Measurements from ENCODE around the gene TCF15. TPM values are rescaled to one million over a fixed set of nuclear protein-coding genes. Genes with fewer than 3 reads are reported as not detected.
A peak's percentile ranks its signal among the peaks of the same experiment; 100 is the strongest.

The TCF15 gene
- polyA plus RNA-seq, 3 donors, result not detected

DNA sequence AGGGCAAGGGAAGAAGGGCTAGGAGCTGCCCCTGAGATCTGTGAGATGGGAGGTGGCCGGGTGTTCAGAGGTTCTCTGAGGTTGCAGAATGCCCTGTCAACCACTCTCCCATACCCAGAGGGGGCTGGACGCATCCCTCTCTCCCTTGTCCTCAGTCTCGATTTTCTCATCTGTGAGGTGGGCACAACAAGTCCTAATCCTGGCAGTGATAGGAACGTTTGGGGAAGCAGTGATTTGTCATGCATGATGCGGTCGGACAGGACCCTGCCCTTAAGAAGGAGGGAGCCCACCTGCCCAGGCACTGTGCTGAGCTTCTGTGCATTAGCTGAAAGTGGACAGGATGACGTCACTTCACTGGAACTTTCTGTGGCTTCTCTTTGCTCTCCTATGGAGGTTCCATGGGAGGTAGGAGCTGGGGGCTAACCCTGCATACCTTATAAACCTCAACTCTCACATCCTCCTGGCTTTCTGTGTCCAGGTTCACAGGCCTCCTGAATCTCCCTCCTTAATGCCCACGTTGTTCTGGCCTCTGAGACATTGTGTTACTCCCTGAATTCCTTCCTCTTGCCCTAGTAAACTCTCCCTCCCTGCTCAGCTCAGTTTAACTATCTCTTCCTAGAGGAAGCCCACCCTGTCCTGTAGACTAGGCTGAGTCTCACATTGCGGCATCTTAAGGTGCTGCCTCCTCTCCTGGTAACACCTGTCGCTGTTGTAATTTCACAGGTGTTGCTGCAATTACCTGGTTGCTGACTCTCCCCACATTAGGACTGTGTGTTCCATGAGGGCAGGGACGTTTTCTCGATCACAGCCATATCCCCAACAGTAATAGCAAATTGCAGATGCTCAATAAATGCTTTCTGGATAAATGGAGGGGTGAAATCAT lies 36.5 kb downstream of the TCF15 start:
- Histone ChIP-seq H3K4me2 (replicated peaks; ENCODE audit: extremely low read depth, low read length, poor library complexity, severe bottlenecking) (no peak overlapping the region), H3K27ac (ENCODE audit: low read depth in 1 of 2, low read length in 2 of 2) (no peak overlapping the region), H3K9me3 (replicated peaks in 1 of 2; ENCODE audit: control insufficient read depth in 1 of 2, insufficient read depth in 1 of 2, low read length in 2 of 2) (no peaks in the 10 kb centered on the region), H2AFZ (ENCODE audit: insufficient read depth, low read depth, low read length, poor library complexity, severe bottlenecking) (no peak overlapping the region), H3K27me3 (ENCODE audit: control insufficient read depth in 2 of 2, insufficient read depth in 2 of 2, low read length in 2 of 2) (peaks cover 0 to 31% of the 10 kb centered on the region in 2 donors), H3K4me1 (ENCODE audit: control insufficient read depth in 1 of 2, insufficient read depth in 2 of 2, low read length in 2 of 2) (no peaks in the 10 kb centered on the region), H3K36me3 (replicated peaks in 1 of 2; ENCODE audit: control insufficient read depth in 1 of 2, insufficient read depth in 2 of 2, low read length in 2 of 2) (no peaks in the 10 kb centered on the region), H3K79me2 (ENCODE audit: insufficient read depth, low read length) (no peaks in the 10 kb centered on the region), H3K9ac (ENCODE audit: insufficient read depth, low read length, poor library complexity, severe bottlenecking) (no peak overlapping the region), H4K20me1 (ENCODE audit: insufficient read depth, low read length) (no peaks in the 10 kb centered on the region), H3K4me3 (replicated peaks in 1 of 3; ENCODE audit: low read depth in 2 of 3, low read length in 3 of 3) (no peak overlapping the region)
- TF ChIP-seq CTCF (IDR thresholded peaks at IDR 0.05), result no peak
- H3K4me1 Mint-ChIP-seq, result peaks cover 6% of the 10 kb centered on the region
- intact Hi-C loops (cut with micrococcal nuclease), result no loop called here
- peaks cover 28 to 45% (median 32%) of the 10 kb centered on the region in 3 donors for H3K27me3 Mint-ChIP-seq (ENCODE audit: low read depth in 3 of 3)
- no peak for DNase-seq
- 85% methylated on average over 3 of the region's 12 CpGs for WGBS (ENCODE audit: insufficient coverage)
- peak overlapping the region in 1 of 7 donors; percentile 7 for H3K27ac Mint-ChIP-seq
- peaks cover 0 to 1% (median 0%) of the 10 kb centered on the region in 7 donors for H3K9me3 Mint-ChIP-seq
- H3K36me3 Mint-ChIP-seq, result no peaks in the 10 kb centered on the region
- peak overlapping the region in 1 of 2 donors; percentile 31 for H3K4me3 Mint-ChIP-seq

- H3K9me3 ChIP-seq (replicated peaks in 1 of 2; ENCODE audit: control insufficient read depth in 1 of 2, insufficient read depth in 1 of 2, low read length in 2 of 2), result no peaks in the 10 kb centered on the region
- no peak overlapping the region for H3K9ac ChIP-seq (ENCODE audit: insufficient read depth, low read length, poor library complexity, severe bottlenecking)
- H3K4me3 Mint-ChIP-seq, result no peak overlapping the region
- intact Hi-C loops (cut with micrococcal nuclease), result no loop called here
- H3K27ac Mint-ChIP-seq, result peak overlapping the region in 1 of 7 donors; percentile 1
- peaks cover 0 to 1% (median 0%) of the 10 kb centered on the region in 7 donors for H3K9me3 Mint-ChIP-seq
- H3K4me2 ChIP-seq (replicated peaks; ENCODE audit: extremely low read depth, low read length, poor library complexity, severe bottlenecking), result no peak overlapping the region
- peaks cover 6% of the 10 kb centered on the region for H3K4me1 Mint-ChIP-seq
- WGBS (ENCODE audit: insufficient coverage), result 82% methylated on average over 7 of the region's 7 CpGs
- no peaks in the 10 kb centered on the region for H3K36me3 Mint-ChIP-seq
- H3K27me3 Mint-ChIP-seq (ENCODE audit: low read depth in 3 of 3), result peaks cover 36 to 53% (median 37%) of the 10 kb centered on the region in 3 donors
- TF ChIP-seq CTCF (IDR thresholded peaks at IDR 0.05), result no peak
- peaks cover 0 to 38% of the 10 kb centered on the region in 2 donors for H3K27me3 ChIP-seq (ENCODE audit: control insufficient read depth in 2 of 2, insufficient read depth in 2 of 2, low read length in 2 of 2)
- H3K4me1 ChIP-seq (ENCODE audit: control insufficient read depth in 1 of 2, insufficient read depth in 2 of 2, low read length in 2 of 2), result no peaks in the 10 kb centered on the region
- H3K4me3 ChIP-seq (replicated peaks in 1 of 3; ENCODE audit: low read depth in 2 of 3, low read length in 3 of 3), result no peak overlapping the region
- H3K36me3 ChIP-seq (replicated peaks in 1 of 2; ENCODE audit: control insufficient read depth in 1 of 2, insufficient read depth in 2 of 2, low read length in 2 of 2), result no peaks in the 10 kb centered on the region
- DNase-seq, result no peak
- H4K20me1 ChIP-seq (ENCODE audit: insufficient read depth, low read length), result no peaks in the 10 kb centered on the region
- H3K27ac ChIP-seq (ENCODE audit: low read depth in 1 of 2, low read length in 2 of 2), result no peak overlapping the region
- no peak overlapping the region for H2AFZ ChIP-seq (ENCODE audit: insufficient read depth, low read depth, low read length, poor library complexity, severe bottlenecking)
- H3K79me2 ChIP-seq (ENCODE audit: insufficient read depth, low read length), result no peaks in the 10 kb centered on the region
These were observed 37.4 kb downstream of the TCF15 start for GRCh38 chr20:572727-573126.

All from CD14-positive monocyte (primary cell).